Kidney epithelial cell (primary cell): ENCODE measurements around the gene MKRN3. TPM values are rescaled to one million over a fixed set of nuclear protein-coding genes. Genes with fewer than 3 reads are reported as not detected.

Source experiments
- DNase-seq: peaks from one replicate; pipeline ENCODE4 v3.0.0-alpha.2; 2010; ENCODE audit warnings: low read depth
- H3K27me3 ChIP-seq: 2 replicates; pipeline ENCODE4 v1.6.0; 2011; ENCODE audit warnings: low read length; ENCODE audit not compliant: control insufficient read depth, insufficient read depth
- H3K36me3 ChIP-seq: 2 replicates; pipeline ENCODE4 v1.5.1; 2011; ENCODE audit warnings: low read length; ENCODE audit not compliant: control insufficient read depth, insufficient read depth
- H3K4me3 ChIP-seq: 2 replicates; pipeline ENCODE4 v1.5.1; 2011; ENCODE audit warnings: low read depth, mild to moderate bottlenecking, control low read depth, low read length
- total RNA-seq: library from RNA; depleted of rRNA; stranded (reverse); fragments of >200 nt; gene quantifications from 2 replicates; pipeline ENCODE4 v1.2.3, GENCODE V29; 2015
- TF ChIP-seq, protein P1 (sequence below): IDR thresholded peaks from 2 replicates; pipeline ENCODE4 v1.5.1; 2011; ENCODE audit warnings: mild to moderate bottlenecking, moderate library complexity, low read length, control low read depth, inconsistent platforms; ENCODE audit not compliant: insufficient read depth, poor library complexity, severe bottlenecking

The MKRN3 gene
- total RNA-seq: 3.0 and 3.1 TPM in 2 replicates

DNA sequence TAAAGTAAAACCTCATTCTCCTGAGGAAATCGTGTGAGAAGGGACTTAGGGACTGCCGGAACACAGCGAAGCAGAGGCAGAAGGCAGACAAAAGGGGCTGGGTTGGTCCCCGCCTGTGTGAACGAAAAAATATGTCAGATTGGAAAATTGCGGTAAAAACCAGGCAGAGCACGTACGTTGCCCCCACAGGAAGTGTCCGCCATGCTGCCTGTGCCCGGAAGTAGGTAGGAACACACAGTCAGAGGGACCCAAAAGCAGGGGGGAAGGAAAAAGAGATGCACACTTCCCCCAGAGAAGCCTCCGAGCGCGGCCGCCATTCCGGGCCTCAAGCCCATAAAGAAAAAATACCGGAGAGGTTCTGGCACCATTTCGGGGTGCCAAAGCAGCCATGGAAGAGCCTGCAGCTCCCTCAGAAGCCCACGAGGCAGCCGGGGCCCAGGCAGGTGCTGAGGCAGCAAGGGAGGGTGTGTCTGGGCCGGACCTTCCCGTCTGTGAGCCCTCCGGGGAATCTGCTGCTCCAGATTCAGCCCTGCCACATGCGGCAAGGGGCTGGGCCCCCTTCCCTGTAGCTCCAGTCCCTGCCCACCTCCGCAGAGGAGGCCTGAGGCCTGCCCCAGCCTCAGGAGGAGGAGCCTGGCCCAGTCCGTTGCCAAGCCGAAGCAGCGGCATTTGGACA, at the start of gene MKRN3:
TSS of gene MKRN3 (plus strand) at position 280 of the 676 bp plus-strand sequence. CDS start at position 389, 109 bp downstream.
- Histone ChIP-seq H3K4me3 (peak within 1 kb of the TSS; percentile 48), H3K36me3 (no peaks in the 10 kb centered on the region), H3K27me3 (no peaks in the 10 kb centered on the region)
- no peak for DNase-seq
- TF ChIP-seq, protein P1, sequence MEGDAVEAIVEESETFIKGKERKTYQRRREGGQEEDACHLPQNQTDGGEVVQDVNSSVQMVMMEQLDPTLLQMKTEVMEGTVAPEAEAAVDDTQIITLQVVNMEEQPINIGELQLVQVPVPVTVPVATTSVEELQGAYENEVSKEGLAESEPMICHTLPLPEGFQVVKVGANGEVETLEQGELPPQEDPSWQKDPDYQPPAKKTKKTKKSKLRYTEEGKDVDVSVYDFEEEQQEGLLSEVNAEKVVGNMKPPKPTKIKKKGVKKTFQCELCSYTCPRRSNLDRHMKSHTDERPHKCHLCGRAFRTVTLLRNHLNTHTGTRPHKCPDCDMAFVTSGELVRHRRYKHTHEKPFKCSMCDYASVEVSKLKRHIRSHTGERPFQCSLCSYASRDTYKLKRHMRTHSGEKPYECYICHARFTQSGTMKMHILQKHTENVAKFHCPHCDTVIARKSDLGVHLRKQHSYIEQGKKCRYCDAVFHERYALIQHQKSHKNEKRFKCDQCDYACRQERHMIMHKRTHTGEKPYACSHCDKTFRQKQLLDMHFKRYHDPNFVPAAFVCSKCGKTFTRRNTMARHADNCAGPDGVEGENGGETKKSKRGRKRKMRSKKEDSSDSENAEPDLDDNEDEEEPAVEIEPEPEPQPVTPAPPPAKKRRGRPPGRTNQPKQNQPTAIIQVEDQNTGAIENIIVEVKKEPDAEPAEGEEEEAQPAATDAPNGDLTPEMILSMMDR: no peak

DNA sequence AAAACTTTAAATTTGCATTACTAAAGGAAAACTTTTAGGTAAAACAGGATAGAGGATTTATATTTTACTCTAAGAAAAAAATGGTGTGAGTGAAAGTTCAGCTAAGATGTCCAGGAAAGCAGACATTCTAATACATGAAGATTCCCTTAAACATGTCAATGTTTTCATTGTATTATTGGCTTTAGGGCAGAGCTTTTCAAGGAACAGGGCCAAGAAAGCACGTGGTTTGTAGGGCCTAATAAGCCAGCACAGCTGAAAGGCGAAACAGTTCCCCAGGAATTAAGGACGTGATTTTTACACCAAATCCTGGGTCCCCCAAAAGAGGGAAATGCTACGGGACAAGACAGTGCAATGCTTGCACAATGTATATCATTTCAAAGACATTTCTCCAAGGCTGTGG, 48.6 kb upstream of the MKRN3 start:
- H3K27me3 ChIP-seq: no peaks in the 10 kb centered on the region
- no peak for DNase-seq
- TF ChIP-seq, protein P1: no peak

DNA sequence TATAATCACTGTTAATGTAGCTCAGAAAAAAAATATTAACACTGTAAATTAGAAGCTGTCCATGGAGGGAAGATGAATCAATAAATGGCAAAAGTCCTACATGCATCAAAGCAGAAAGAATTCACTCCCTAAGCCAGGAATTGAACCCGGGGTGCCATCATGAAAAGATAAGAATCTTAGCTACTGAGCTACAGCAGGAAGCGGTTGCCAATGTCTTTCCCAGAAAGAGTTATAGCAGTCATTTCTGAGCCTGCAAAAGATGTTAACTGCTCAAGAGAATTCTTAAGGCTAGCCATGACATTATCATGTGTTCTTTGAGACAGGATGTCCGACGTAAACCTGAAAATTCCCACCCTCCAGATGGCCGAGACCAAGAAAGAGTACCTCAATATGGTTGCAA, 47.4 kb upstream of the MKRN3 start:
- DNase-seq: no peak

More for the DNA sequence above, 48.6 kb upstream of the MKRN3 start:
- H3K36me3 ChIP-seq: no peaks in the 10 kb centered on the region
- no peak overlapping the region for H3K4me3 ChIP-seq

GRCh38 chr15:23524816-23525215, 40.7 kb upstream of the MKRN3 start:
- TF ChIP-seq, protein P1: no peak
- Histone ChIP-seq H3K36me3 (no peaks in the 10 kb centered on the region), H3K27me3 (no peaks in the 10 kb centered on the region), H3K4me3 (no peak overlapping the region)
- no peak for DNase-seq

More for the DNA sequence above, 47.4 kb upstream of the MKRN3 start:
- Histone ChIP-seq H3K36me3 (no peaks in the 10 kb centered on the region), H3K4me3 (no peak overlapping the region), H3K27me3 (no peaks in the 10 kb centered on the region)
- TF ChIP-seq, protein P1: no peak

DNA sequence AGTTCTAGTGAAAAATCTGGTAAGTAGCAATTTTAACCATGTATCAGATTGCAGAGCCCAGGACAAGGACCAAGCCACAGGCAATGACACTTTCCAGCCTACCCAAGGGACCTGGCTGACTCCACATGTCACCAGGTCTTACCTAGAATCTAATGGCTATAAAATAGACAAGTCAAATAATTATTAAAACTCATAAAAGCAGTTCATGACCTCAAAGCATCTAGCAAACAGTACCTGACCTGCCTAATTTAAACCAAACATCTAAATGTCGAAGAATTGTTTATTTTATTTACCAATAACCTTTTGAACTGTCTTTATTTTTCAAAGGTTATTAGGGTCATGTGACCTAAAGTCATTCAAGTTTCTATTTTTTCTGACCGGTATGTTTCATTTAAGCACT, 35.6 kb upstream of the MKRN3 start:
- TF ChIP-seq, protein P1: no peak
- Histone ChIP-seq H3K4me3 (no peak overlapping the region), H3K27me3 (no peaks in the 10 kb centered on the region), H3K36me3 (no peaks in the 10 kb centered on the region)
- DNase-seq: no peak

GRCh38 chr15:23532024-23532423, 33.5 kb upstream of the MKRN3 start:
- Histone ChIP-seq H3K27me3 (no peaks in the 10 kb centered on the region), H3K36me3 (no peaks in the 10 kb centered on the region), H3K4me3 (no peak overlapping the region)
- DNase-seq: no peak
- TF ChIP-seq, protein P1: no peak
